Sigmoid colon (tissue), 7 donors: Measurements from ENCODE around the gene GRID2. TPM values are rescaled to one million over a fixed set of nuclear protein-coding genes. Genes with fewer than 3 reads are reported as not detected.

ENCODE experiments used
- DNase-seq: peaks from one replicate; pipeline ENCODE4 v3.0.0-alpha.2; 2019
- H3K27ac ChIP-seq, 4 donors: fragments of 200-600 bp; sonication (generic); one replicate each; pipeline ENCODE4 v1.5.1; 2016 to 2019; ENCODE audit warnings: mild to moderate bottlenecking in 1 of 4
- H3K27me3 ChIP-seq, 3 donors: fragments of 200-600 bp; sonication (generic); one replicate each; pipeline ENCODE4 v1.5.1; 2019; ENCODE audit warnings: mild to moderate bottlenecking in 1 of 3
- H3K36me3 ChIP-seq, 4 donors: fragments of 200-600 bp; sonication (generic); one replicate each; pipeline ENCODE4 v1.5.1; 2016 to 2019
- H3K4me1 ChIP-seq, 4 donors: fragments of 200-600 bp; sonication (generic); one replicate each; pipeline ENCODE4 v1.5.1; 2017 to 2019
- H3K4me3 ChIP-seq, 4 donors: fragments of 200-600 bp; sonication (generic); one replicate each; pipeline ENCODE4 v1.5.1; 2017 to 2019; ENCODE audit warnings: mild to moderate bottlenecking in 2 of 4, moderate library complexity in 1 of 4
- H3K9me3 ChIP-seq, 4 donors: fragments of 200-600 bp in 3 of 4; sonication (generic) in 3 of 4; one replicate each; pipeline versions ENCODE4 v1.5.1 to v1.6.1; 2013 to 2019
- EP300 ChIP-seq, 4 donors: sonication (generic); formaldehyde crosslinking; IDR thresholded peaks; one replicate each; pipeline ENCODE4 v1.6.1; 2017; ENCODE audit warnings: antibody characterized with exemption in 4 of 4
- POLR2A ChIP-seq, 2 donors: fragments of 450-650 bp; IDR thresholded peaks; one replicate each; pipeline ENCODE4 v1.6.1; 2016; ENCODE audit warnings: antibody characterized with exemption in 2 of 2, mild to moderate bottlenecking in 2 of 2, moderate library complexity in 2 of 2
- POLR2AphosphoS5 ChIP-seq, 4 donors: sonication (generic); formaldehyde crosslinking; IDR thresholded peaks; one replicate each; pipeline ENCODE4 v1.6.1; 2017; ENCODE audit warnings: antibody characterized with exemption in 4 of 4
- WGBS, 2 donors: extraction: QIAGEN DNeasy Blood & Tissue Kit; methylation state at CpG; one replicate each; pipeline ENCODE4 v1.1.7; 2013; 5-methylcytosine and 5-hydroxymethylcytosine counted together
- intact Hi-C: fragments of 100-400 bp; cut with DNase I; formaldehyde crosslinking; loops from one replicate; pipeline ENCODE4 v1.15.1; 2023
- polyA plus RNA-seq, 3 donors: library from polyadenylated mRNA; stranded (reverse); fragments of 200-250 nt; gene quantifications; one replicate each; pipeline ENCODE4 v1.2.3, GENCODE V29; 2013
- total RNA-seq, 4 donors: library from RNA; depleted of rRNA; stranded (reverse); fragments of >200 nt; gene quantifications; one replicate each; pipeline ENCODE4 v1.1.0, GENCODE V29; 2016
- TF ChIP-seq, protein P1 (sequence below), 4 experiments: fragments of 450-650 bp in 3 of 4; fragments of 200-600 bp in 1 of 4; IDR thresholded peaks; one replicate each; pipeline ENCODE4 v1.5.1; 2016 to 2019; ENCODE audit warnings: antibody characterized with exemption in 4 of 4, mild to moderate bottlenecking in 3 of 4, moderate library complexity in 2 of 4
- donor health status: healthy with polysubstance abuse.
- donor health status: Bipolar disorder and iron deficiency.
- donor health status: healthy.

Gene GRID2
- total and polyA plus RNA-seq, 7 donors, result 0.04 to 1.9 (median 0.28) TPM; not detected in 2

GRCh38 chr4:93772858-93773257, 1469.1 kb downstream of the GRID2 start:
- TF ChIP-seq POLR2AphosphoS5 (IDR thresholded peaks at IDR 0.05) (no peak), POLR2A (IDR thresholded peaks at IDR 0.05) (no peak), EP300 (IDR thresholded peaks at IDR 0.05) (no peak)
- TF ChIP-seq, protein P1, sequence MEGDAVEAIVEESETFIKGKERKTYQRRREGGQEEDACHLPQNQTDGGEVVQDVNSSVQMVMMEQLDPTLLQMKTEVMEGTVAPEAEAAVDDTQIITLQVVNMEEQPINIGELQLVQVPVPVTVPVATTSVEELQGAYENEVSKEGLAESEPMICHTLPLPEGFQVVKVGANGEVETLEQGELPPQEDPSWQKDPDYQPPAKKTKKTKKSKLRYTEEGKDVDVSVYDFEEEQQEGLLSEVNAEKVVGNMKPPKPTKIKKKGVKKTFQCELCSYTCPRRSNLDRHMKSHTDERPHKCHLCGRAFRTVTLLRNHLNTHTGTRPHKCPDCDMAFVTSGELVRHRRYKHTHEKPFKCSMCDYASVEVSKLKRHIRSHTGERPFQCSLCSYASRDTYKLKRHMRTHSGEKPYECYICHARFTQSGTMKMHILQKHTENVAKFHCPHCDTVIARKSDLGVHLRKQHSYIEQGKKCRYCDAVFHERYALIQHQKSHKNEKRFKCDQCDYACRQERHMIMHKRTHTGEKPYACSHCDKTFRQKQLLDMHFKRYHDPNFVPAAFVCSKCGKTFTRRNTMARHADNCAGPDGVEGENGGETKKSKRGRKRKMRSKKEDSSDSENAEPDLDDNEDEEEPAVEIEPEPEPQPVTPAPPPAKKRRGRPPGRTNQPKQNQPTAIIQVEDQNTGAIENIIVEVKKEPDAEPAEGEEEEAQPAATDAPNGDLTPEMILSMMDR (IDR thresholded peaks at IDR 0.05), result no peak
- Histone ChIP-seq H3K9me3 (no peaks in the 10 kb centered on the region), H3K27ac (no peak overlapping the region), H3K36me3 (no peaks in the 10 kb centered on the region), H3K4me1 (no peaks in the 10 kb centered on the region), H3K4me3 (no peak overlapping the region), H3K27me3 (no peaks in the 10 kb centered on the region)
- no peak for DNase-seq
- intact Hi-C loops, result no loop called here

DNA sequence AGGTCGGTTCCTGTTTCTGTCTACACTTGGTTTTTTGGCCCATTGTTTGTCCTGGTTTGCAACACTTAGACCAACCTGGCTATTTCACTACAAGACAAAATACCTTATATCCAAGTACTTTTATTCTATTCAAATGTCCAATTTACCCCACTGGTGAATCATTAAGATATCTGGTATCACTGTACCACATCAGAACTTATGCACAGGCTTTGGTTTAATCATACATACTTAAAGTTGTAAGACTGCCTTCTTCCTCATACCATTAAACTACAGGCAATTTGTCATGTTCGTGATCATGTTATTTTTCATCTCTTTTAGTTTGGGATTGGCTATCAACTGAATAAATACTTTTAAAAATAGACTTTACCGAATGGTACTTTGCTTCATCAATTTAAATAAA, 1471.8 kb downstream of the GRID2 start:
- intact Hi-C loops, result no loop called here
- no peak for TF ChIP-seq EP300 (IDR thresholded peaks at IDR 0.05)
- TF ChIP-seq, protein P1 (IDR thresholded peaks at IDR 0.05), result no peak
- no peak for TF ChIP-seq POLR2AphosphoS5 (IDR thresholded peaks at IDR 0.05)
- no peak for TF ChIP-seq POLR2A (IDR thresholded peaks at IDR 0.05)
- Histone ChIP-seq H3K27ac (no peak overlapping the region), H3K4me3 (no peak overlapping the region), H3K27me3 (no peaks in the 10 kb centered on the region), H3K36me3 (no peaks in the 10 kb centered on the region), H3K4me1 (no peaks in the 10 kb centered on the region), H3K9me3 (no peaks in the 10 kb centered on the region)
- 90 to 91% methylated on average over 3 of the region's 3 CpGs for WGBS, 2 donors
- DNase-seq, result no peak

DNA sequence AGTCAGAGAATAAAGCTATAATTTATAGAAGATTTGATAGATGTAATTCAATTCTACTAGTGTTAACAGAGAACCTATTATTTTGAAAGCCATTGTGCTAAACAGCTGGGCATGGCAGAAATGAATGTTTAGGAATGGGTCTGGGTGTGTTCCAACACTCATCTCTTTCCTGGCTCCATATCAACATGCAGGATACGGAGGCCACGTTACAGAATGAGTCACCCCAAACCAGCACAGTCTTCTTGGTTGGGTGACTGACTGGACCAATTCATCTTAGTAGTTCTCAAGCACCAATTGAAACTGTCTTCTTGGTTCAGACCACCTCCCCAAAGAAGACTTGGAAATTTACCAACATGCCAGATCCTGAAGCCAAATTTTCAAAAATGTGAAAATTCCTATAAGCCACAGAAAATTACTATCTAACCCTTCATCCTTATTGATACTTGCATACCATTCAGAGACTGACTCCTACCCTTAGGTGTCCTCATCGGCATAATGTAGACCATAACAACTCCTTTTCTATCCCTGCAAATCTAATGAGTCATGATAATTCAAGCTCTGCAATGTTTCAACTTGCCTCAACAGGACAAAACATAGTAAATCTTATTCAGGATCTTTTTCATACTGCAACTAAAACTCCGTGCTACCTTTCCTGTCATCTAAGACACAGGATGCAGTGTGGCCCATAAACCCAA, 1472.8 kb downstream of the GRID2 start:
- Histone ChIP-seq H3K9me3 (no peaks in the 10 kb centered on the region), H3K36me3 (no peaks in the 10 kb centered on the region), H3K27me3 (no peaks in the 10 kb centered on the region), H3K4me3 (no peak overlapping the region), H3K27ac (no peak overlapping the region), H3K4me1 (no peaks in the 10 kb centered on the region)
- no peak for TF ChIP-seq POLR2AphosphoS5 (IDR thresholded peaks at IDR 0.05)
- TF ChIP-seq, protein P1 (IDR thresholded peaks at IDR 0.05), result no peak
- TF ChIP-seq EP300 (IDR thresholded peaks at IDR 0.05), result no peak
- no peak for TF ChIP-seq POLR2A (IDR thresholded peaks at IDR 0.05)
- no peak for DNase-seq
- intact Hi-C loops, result no loop called here
- 53 to 60% methylated on average over 4 of the region's 4 CpGs for WGBS, 2 donors

- H3K36me3 ChIP-seq, result no peaks in the 10 kb centered on the region
- intact Hi-C loops, result no loop called here
- no peaks in the 10 kb centered on the region for H3K9me3 ChIP-seq
- no peaks in the 10 kb centered on the region for H3K27me3 ChIP-seq
- H3K27ac ChIP-seq, result no peak overlapping the region
- 93 to 94% methylated on average over 1 of the region's 1 CpG for WGBS, 2 donors
- no peak overlapping the region for H3K4me3 ChIP-seq
- TF ChIP-seq, protein P1 (IDR thresholded peaks at IDR 0.05), result no peak
- no peaks in the 10 kb centered on the region for H3K4me1 ChIP-seq
- DNase-seq, result no peak
These were observed 1473.3 kb downstream of the GRID2 start for GRCh38 chr4:93777081-93777460.

DNA sequence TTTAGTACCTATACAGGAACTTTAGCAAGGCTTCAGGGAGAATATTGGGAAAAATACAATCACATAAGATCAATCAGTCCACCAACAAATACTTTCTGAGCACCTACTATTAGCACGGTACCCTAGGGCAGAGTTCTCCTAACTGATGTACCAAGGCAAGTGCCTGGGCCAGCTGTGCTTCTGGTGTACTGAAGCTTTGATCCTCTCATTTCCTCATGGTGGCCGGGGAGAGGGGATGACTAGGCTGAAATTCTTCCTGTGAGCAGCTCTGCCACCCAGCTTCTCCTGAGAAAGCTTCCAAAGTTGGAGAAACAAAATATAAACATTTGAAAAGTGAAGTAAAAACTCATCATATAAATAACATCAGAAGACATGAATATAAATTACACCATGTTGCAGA, 1475.5 kb downstream of the GRID2 start:
- Histone ChIP-seq H3K27me3 (no peaks in the 10 kb centered on the region), H3K9me3 (no peaks in the 10 kb centered on the region), H3K4me3 (no peak overlapping the region), H3K27ac (no peak overlapping the region), H3K4me1 (no peaks in the 10 kb centered on the region), H3K36me3 (no peaks in the 10 kb centered on the region)
- DNase-seq, result no peak
- intact Hi-C loops, result no loop called here
- TF ChIP-seq, protein P1 (IDR thresholded peaks at IDR 0.05), result no peak
- TF ChIP-seq POLR2A (IDR thresholded peaks at IDR 0.05), result no peak
- WGBS, 2 donors, result 55 to 71% methylated on average over 2 of the region's 2 CpGs
